ENCODE measurements around the gene MAPK10.
"Not testable (repeated sequence)": the region's sequence is repeated elsewhere in the genome, so short reads cannot be mapped to it uniquely, and the experiment has no call there.

Gene MAPK10

GRCh38 chr4:85970535-85970934 is 389.3 kb downstream of the MAPK10 start:
- DNase-seq (ENCODE audit: low read depth in 2 of 2), result no peak

GRCh38 chr4:85968945-85969819 is 390.7 kb downstream of the MAPK10 start:
- no peak for DNase-seq (ENCODE audit: low read depth in 2 of 2)

- no peak for DNase-seq (ENCODE audit: low read depth in 2 of 2)
Observed at GRCh38 chr4:85967872-85968271, 392.0 kb downstream of the MAPK10 start.

GRCh38 chr4:85966373-85966772 is 393.5 kb downstream of the MAPK10 start:
- no peak for DNase-seq (ENCODE audit: low read depth in 2 of 2)

GRCh38 chr4:85965529-85965928 is 394.3 kb downstream of the MAPK10 start:
- no peak for DNase-seq (ENCODE audit: low read depth in 2 of 2)

DNA sequence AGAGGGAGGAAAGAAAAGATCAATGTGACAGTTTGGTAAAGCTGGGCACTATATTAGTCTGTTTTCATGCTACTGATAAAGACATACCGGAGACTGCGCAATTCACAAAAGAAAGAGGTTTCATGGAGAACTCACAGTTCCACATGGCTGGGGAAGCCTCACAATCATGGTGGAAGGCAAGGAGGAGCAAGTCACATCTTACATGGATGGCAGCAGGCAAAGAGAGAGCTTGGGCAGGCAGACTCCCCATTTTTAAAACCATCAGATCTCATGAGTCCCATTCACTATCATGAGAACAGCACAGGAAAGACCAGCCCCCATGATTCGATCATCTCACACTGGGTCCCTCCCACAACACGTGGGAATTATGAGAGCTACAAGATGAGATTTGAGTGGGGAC is 394.8 kb downstream of the MAPK10 start:
- DNase-seq (ENCODE audit: low read depth in 2 of 2), result not testable (repeated sequence)

- no peak for DNase-seq (ENCODE audit: low read depth in 2 of 2)
Observed at GRCh38 chr4:85964298-85964697, 395.6 kb downstream of the MAPK10 start.

- DNase-seq (ENCODE audit: low read depth in 2 of 2), result no peak
Observed at GRCh38 chr4:85963231-85963630, 396.6 kb downstream of the MAPK10 start.

DNA sequence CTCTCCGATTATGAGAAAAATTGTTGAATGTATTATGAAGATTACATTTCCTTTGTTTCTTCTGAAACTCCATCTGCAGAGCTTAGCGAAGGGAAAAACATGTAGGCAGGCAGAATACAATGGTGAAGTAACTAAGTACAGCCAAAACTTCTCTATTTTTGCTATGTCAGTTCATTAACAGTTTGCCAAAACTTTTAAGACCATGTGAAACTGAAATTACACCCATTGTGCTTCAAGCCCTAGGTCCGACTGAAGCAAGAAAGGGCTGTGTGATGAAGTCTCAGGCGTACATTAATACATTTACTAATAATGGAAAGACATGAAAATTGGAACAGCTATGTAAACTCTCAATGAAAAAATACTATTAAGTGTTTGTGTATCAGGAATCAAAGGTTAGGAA is 398.0 kb downstream of the MAPK10 start:
- no peak for DNase-seq (ENCODE audit: low read depth in 2 of 2)

- no peak for DNase-seq (ENCODE audit: low read depth in 2 of 2)
Observed at GRCh38 chr4:85956293-85956945, 403.4 kb downstream of the MAPK10 start.

GRCh38 chr4:85955620-85956292 is 404.1 kb downstream of the MAPK10 start:
- no peak for DNase-seq (ENCODE audit: low read depth in 2 of 2)

GRCh38 chr4:85953651-85954018 is 406.2 kb downstream of the MAPK10 start:
- no peak for DNase-seq (ENCODE audit: low read depth in 2 of 2)

DNA sequence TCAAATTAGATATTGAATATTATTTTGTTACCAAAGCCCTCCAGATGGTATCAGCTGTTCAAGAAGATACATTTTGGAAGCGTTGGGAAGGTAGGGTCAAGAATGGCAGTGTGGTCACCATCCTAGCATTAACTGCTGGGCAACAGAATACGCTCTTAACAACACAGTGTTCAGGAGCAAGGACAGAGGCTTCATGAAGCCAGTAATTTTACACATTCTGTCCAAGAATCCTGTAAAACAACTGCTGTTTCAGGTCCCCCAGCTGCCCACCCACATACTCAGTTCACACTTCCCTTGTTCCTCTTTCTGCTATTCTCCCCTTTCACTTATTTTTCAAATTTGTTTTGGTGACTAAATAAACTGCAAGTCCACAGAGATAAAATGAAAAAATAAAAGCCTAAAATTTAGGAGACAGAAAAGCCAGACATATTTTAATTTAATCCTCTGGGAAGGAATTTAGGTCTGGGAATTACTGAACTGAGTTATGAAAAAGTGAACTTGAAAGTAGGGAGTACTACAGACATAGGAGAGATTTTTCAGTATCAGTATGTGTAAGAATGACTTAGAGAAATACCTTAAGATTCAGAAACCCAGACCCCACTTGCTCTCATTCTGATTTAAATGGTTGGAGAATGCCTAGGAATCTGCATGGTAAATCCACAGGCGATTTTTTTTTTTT is 406.7 kb downstream of the MAPK10 start:
- DNase-seq (ENCODE audit: low read depth in 2 of 2), result no peak

GRCh38 chr4:85952528-85952927 is 407.3 kb downstream of the MAPK10 start:
- no peak for DNase-seq (ENCODE audit: low read depth in 2 of 2)

GRCh38 chr4:85951099-85951498 is 408.8 kb downstream of the MAPK10 start:
- DNase-seq (ENCODE audit: low read depth in 2 of 2), result no peak

- DNase-seq (ENCODE audit: low read depth in 2 of 2), result no peak
Observed at GRCh38 chr4:85946821-85947220, 413.0 kb downstream of the MAPK10 start.

DNA sequence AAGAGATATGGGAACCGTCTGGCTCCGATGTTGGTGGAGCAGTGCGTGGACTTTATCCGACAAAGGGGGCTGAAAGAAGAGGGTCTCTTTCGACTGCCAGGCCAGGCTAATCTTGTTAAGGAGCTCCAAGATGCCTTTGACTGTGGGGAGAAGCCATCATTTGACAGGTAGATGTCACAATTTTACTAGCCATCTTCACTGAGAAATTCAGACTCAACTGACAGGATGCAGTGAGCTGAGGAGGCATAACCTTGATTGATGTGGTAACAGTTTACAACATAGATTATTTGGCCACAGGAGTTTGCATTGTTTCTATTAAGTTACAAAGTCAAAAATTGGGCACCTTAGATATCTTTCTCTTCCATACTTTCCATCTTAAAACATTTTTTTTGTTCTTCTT is 417.7 kb downstream of the MAPK10 start:
- no peak for DNase-seq (ENCODE audit: low read depth in 2 of 2)

DNA sequence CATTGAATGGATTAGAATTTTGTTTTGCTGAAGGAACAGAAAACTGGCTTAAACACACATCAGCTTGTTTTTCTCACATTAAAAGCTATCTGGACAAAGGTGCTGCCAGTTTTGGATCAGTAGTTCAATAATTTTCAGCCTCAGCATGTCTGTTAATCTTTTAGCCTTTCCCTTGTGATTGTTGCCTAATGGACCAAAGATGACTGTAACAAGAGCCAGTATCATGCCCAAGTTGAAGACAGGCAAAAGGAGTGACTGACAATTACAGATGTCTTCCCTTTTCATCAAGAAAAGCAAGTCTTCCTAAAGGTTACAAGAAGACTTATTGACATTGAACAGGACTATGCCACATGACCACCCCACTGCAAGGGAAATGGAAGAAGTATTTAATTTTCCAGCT is 419.7 kb downstream of the MAPK10 start:
- no peak for DNase-seq (ENCODE audit: low read depth in 2 of 2)
